Measurements from ENCODE around the gene DET1.

The DET1 gene

DNA sequence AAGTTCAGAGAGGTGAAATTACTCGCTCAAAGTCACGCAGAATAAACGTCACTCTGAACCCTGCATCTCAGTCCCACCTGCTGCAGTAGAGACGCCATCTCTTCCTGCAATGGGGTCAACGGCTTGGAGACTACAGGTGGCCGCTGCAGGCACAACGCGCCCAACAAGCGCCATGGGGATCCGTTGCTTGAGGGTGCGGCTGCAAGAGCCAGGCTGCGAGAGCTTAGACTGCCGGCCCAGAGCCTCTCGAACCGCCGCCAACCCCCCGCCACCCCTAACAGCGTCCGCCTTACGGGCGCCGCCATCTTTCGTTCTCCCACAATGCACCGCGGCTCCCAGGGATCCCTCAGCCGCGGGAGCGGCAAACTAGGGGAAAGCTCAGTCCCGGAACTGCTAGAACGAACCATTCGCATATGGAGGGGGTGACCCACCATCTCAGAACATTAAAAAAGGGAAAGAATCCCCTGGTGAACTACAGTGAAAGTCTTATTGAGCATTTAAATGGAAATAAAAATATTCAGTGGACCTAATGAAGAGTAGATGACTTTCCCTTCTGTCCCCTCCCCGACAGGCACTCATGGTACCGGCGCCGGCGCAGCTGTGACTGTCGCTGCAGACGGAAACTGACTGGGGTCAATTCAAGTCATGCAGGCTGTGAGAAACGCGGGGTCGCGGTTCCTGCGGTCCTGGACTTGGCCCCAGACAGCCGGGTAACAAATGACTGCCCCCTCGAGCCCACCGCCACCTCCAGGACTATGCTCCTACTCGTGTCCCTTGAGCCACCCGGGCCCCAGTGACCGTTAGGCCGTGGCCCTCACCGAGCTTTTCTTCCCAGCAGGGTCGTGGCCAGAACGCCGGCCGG, 79.2 kb downstream of the DET1 start, which contains the start of the genes MRPL46 and MRPS11:
Gene MRPL46 (minus strand): TSS at position 316 of the 862 bp plus-strand sequence. CDS start 11 bp downstream, at position 305.
Gene MRPS11 (plus strand): TSS at position 636 of the 862 bp plus-strand sequence. CDS start 10 bp downstream, at position 646.
- DNase-seq (ENCODE audit: low read depth) = peak; percentile 83

DNA sequence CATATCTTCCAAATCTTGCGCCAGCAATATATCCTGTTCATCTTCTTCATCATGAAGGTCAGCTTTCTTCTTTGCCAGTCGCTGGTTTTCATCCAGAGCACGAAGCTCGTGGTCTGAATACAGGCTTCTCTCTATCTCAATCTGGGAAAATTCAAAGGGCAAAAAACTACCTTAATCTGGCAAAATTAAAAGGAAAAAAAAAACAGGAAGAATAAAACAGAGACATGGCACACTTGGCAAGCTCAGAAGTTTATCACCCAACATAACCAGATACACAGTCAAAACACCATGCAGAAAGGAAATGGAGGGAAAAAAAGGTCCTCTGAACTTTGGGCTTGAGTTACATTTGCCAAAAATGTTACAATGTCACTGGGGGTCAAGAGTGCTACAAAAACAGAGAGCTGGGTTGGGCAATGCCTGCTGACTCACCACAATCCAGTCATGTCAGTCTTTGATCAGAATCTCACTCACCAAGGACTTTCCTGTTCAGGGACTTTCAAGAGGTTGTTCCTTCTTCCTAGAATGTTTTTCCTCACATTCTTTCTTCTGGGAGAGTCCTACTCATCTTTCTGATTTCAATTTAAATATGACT, 80.8 kb downstream of the DET1 start:
- DNase-seq (ENCODE audit: low read depth) = no peak

DNA sequence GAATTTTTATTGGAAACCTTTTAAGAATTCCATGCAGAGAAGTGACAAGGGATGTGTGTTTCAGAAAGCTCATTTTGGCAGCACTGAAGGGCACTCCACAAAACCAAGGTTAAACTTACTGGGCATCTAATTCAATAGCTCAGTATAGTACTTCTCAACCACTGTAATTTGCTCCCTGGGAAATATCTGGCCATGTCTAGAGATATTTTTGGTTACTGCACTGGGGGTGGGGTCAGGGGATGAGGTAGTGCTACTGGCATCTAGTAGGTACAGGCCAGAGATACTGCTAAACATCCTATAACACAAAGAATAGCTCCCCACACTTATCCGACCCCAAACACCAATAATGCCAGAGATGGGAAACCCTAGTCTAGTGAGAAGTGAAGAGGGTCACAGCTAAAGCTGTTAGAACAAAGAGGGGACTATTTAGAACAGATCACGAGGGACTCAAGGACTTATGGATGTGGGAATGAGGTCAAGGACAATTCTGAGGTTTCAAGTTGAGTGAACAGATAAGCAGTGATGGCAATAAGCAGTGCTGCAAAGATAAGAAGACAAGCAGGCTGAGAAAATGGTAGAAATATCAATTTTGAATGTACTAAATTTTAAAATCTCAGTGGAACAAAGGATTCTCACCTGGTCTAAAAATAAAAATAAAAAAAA, 82.5 kb downstream of the DET1 start:
- DNase-seq (ENCODE audit: low read depth) = no peak

Data from stimulated activated CD8-positive, alpha-beta memory T cell treated with anti-CD3 and anti-CD28 coated beads, Interleukin-7, amount 100 ng/mL, for 24 hours (primary cell).